Measurements from ENCODE around the gene MAP3K4. TPM values are rescaled to one million over a fixed set of nuclear protein-coding genes. Genes with fewer than 3 reads are reported as not detected.
A peak's percentile ranks its signal among the peaks of the same experiment; 100 is the strongest.

The MAP3K4 gene
- total RNA-seq, 1 experiment from 2014 or later: 27.9 TPM

GRCh38 chr6:161035182-161035980, 43.8 kb downstream of the MAP3K4 start:
- H3K4me2 ChIP-seq (ENCODE audit: low read length): no peak overlapping the region
- H3K36me3 ChIP-seq (ENCODE audit: low read depth, low read length): peaks cover 28% of the 10 kb centered on the region
- H3K27me3 ChIP-seq (ENCODE audit: low read length): no peaks in the 10 kb centered on the region
- H3K79me2 ChIP-seq (ENCODE audit: low read length): peaks cover 79% of the 10 kb centered on the region
- H4K20me1 ChIP-seq (ENCODE audit: low read length): no peaks in the 10 kb centered on the region
- peak overlapping the region; percentile 99 for H3K27ac ChIP-seq (ENCODE audit: low read length)
- intact Hi-C loops (cut with micrococcal nuclease): no loop called here
- H3K9me2 ChIP-seq (replicated peaks; ENCODE audit: low read length): no peaks in the 10 kb centered on the region
- H3F3A ChIP-seq (ENCODE audit: low read length, unreplicated experiment): peaks cover 7% of the 10 kb centered on the region
- POLR2A ChIA-PET (ENCODE audit: unreplicated experiment): no interaction called here
- H3K9ac ChIP-seq (ENCODE audit: low read length): peak overlapping the region; percentile 87; the same call in 1 of the 2 replicates
- DNase-seq: no peak
- BruUV-seq (replicated peaks): no TSS peak
- peaks cover 45% of the 10 kb centered on the region for H3K4me1 ChIP-seq (ENCODE audit: insufficient read depth, low read length)
- no peak overlapping the region for H2AFZ ChIP-seq (ENCODE audit: low read length)
- CTCF ChIA-PET: interaction anchor here (0.6 kb wide), 1 partner anchor 104 kb away, joined by 3 read pairs; no protein-coding TSS in a partner anchor
- TF ChIP-seq EZH2 (IDR thresholded peaks at IDR 0.05; ENCODE audit: low read length, unreplicated experiment) (no peak), EZH2phosphoT487 (IDR thresholded peaks at IDR 0.05; ENCODE audit: borderline replicate concordance, low read length) (no peak), CTCF (conservative IDR thresholded peaks at IDR 0.05; ENCODE audit: low read depth, low read length) (no peak)
- H3K9me3 ChIP-seq (ENCODE audit: low read length): no peaks in the 10 kb centered on the region
- no peak for ATAC-seq
- H3K4me3 ChIP-seq (ENCODE audit: low read length): no peak overlapping the region

- peak overlapping the region; percentile 87 for H3K9ac ChIP-seq (ENCODE audit: low read length)
- H2AFZ ChIP-seq (ENCODE audit: low read length): no peak overlapping the region
- TF ChIP-seq EZH2 (IDR thresholded peaks at IDR 0.05; ENCODE audit: low read length, unreplicated experiment): no peak
- no peak for TF ChIP-seq EZH2phosphoT487 (IDR thresholded peaks at IDR 0.05; ENCODE audit: borderline replicate concordance, low read length)
- TF ChIP-seq CTCF (conservative IDR thresholded peaks at IDR 0.05; ENCODE audit: low read depth, low read length): no peak
- H3K4me2 ChIP-seq (ENCODE audit: low read length): no peak overlapping the region
- H3K27me3 ChIP-seq (ENCODE audit: low read length): no peaks in the 10 kb centered on the region
- DNase-seq: no peak
- H3F3A ChIP-seq (ENCODE audit: low read length, unreplicated experiment): peaks cover 7% of the 10 kb centered on the region
- no TSS peak for BruUV-seq (replicated peaks)
- H3K4me3 ChIP-seq (ENCODE audit: low read length): no peak overlapping the region
- peaks cover 79% of the 10 kb centered on the region for H3K79me2 ChIP-seq (ENCODE audit: low read length)
- H3K27ac ChIP-seq (ENCODE audit: low read length): peak overlapping the region; percentile 99
- H3K4me1 ChIP-seq (ENCODE audit: insufficient read depth, low read length): peaks cover 44% of the 10 kb centered on the region
- H4K20me1 ChIP-seq (ENCODE audit: low read length): no peaks in the 10 kb centered on the region
- ATAC-seq: no peak
- CTCF ChIA-PET: no interaction called here
- no peaks in the 10 kb centered on the region for H3K9me2 ChIP-seq (replicated peaks; ENCODE audit: low read length)
- no peaks in the 10 kb centered on the region for H3K9me3 ChIP-seq (ENCODE audit: low read length)
- intact Hi-C loops (cut with micrococcal nuclease): no loop called here
- peaks cover 32% of the 10 kb centered on the region for H3K36me3 ChIP-seq (ENCODE audit: low read depth, low read length)
- POLR2A ChIA-PET (ENCODE audit: unreplicated experiment): no interaction called here
Observed at GRCh38 chr6:161035981-161036263, 44.4 kb downstream of the MAP3K4 start.

GRCh38 chr6:161037873-161038228, 46.3 kb downstream of the MAP3K4 start:
- CTCF ChIA-PET: no interaction called here
- no peak overlapping the region for H2AFZ ChIP-seq (ENCODE audit: low read length)

More at GRCh38 chr6:161037873-161038228, 46.3 kb downstream of the MAP3K4 start:
- POLR2A ChIA-PET (ENCODE audit: unreplicated experiment): no interaction called here
- Histone ChIP-seq H3K27ac (ENCODE audit: low read length) (peak overlapping the region; percentile 99), H3K27me3 (ENCODE audit: low read length) (no peaks in the 10 kb centered on the region), H3K4me3 (ENCODE audit: low read length) (peak overlapping the region; percentile 4; the same call in 1 of the 2 replicates), H3K4me2 (ENCODE audit: low read length) (peak overlapping the region; percentile 53), H3K79me2 (ENCODE audit: low read length) (peaks cover 76% of the 10 kb centered on the region), H3F3A (ENCODE audit: low read length, unreplicated experiment) (peaks cover 7% of the 10 kb centered on the region), H3K9ac (ENCODE audit: low read length) (peak overlapping the region; percentile 87), H3K4me1 (ENCODE audit: insufficient read depth, low read length) (peaks cover 32% of the 10 kb centered on the region), H3K9me2 (replicated peaks; ENCODE audit: low read length) (no peaks in the 10 kb centered on the region), H4K20me1 (ENCODE audit: low read length) (no peaks in the 10 kb centered on the region), H3K9me3 (ENCODE audit: low read length) (no peaks in the 10 kb centered on the region), H3K36me3 (ENCODE audit: low read depth, low read length) (peaks cover 36% of the 10 kb centered on the region)
- BruUV-seq (replicated peaks): no TSS peak
- no peak for ATAC-seq
- no peak for DNase-seq
- no peak for TF ChIP-seq EZH2phosphoT487 (IDR thresholded peaks at IDR 0.05; ENCODE audit: borderline replicate concordance, low read length)
- intact Hi-C loops (cut with micrococcal nuclease): loop anchor here (1.0 kb wide), 1 partner anchor 46 kb away; no protein-coding TSS in a partner anchor
